GM21360 (cell line): ENCODE results near the gene C8B.
A peak's percentile ranks its signal among the peaks of the same experiment; 100 is the strongest.

Experiments used
- ATAC-seq: cut with Tn5 transposase; IDR thresholded peaks from one replicate; pipeline ENCODE4 v1.9.1; 2021; ENCODE audit warnings: mild to moderate bottlenecking, moderate library complexity; ENCODE audit not compliant: unreplicated experiment

Gene C8B

GRCh38 chr1:56933606-56934005 is 32.2 kb downstream of the C8B start:
- no peak for ATAC-seq

- ATAC-seq, result no peak
Observed at GRCh38 chr1:56933161-56933560, 32.7 kb downstream of the C8B start.

GRCh38 chr1:56931686-56932085 is 34.1 kb downstream of the C8B start:
- ATAC-seq, result no peak

GRCh38 chr1:56931211-56931610 is 34.6 kb downstream of the C8B start:
- no peak for ATAC-seq

- no peak for ATAC-seq
Observed at GRCh38 chr1:56929492-56929891, 36.3 kb downstream of the C8B start.

- no peak for ATAC-seq
Observed at GRCh38 chr1:56927986-56928385, 37.8 kb downstream of the C8B start.

- no peak for ATAC-seq
Observed at GRCh38 chr1:56927171-56927570, 38.6 kb downstream of the C8B start.

- no peak for ATAC-seq
Observed at GRCh38 chr1:56925193-56925592, 40.6 kb downstream of the C8B start.

GRCh38 chr1:56924116-56924515 is 41.7 kb downstream of the C8B start:
- no peak for ATAC-seq

GRCh38 chr1:56923201-56923600 is 42.6 kb downstream of the C8B start:
- ATAC-seq, result no peak

- ATAC-seq, result no peak
Observed at GRCh38 chr1:56922507-56922906, 43.3 kb downstream of the C8B start.

- peak; percentile 67 for ATAC-seq
Observed at GRCh38 chr1:56922070-56922469, 43.7 kb downstream of the C8B start.

GRCh38 chr1:56921479-56921878 is 44.3 kb downstream of the C8B start:
- ATAC-seq, result no peak

GRCh38 chr1:56920591-56921001 is 45.2 kb downstream of the C8B start:
- ATAC-seq, result no peak

- ATAC-seq, result no peak
Observed at GRCh38 chr1:56917356-56917755, 48.5 kb downstream of the C8B start.

GRCh38 chr1:56916630-56917029 is 49.2 kb downstream of the C8B start:
- ATAC-seq, result no peak

GRCh38 chr1:56915960-56916359 is 49.9 kb downstream of the C8B start:
- no peak for ATAC-seq

- no peak for ATAC-seq
Observed at GRCh38 chr1:56912325-56912724, 53.5 kb downstream of the C8B start.

GRCh38 chr1:56911098-56911938 is 54.5 kb downstream of the C8B start:
- no peak for ATAC-seq

GRCh38 chr1:56910441-56910985 is 55.3 kb downstream of the C8B start:
- ATAC-seq, result no peak

GRCh38 chr1:56908619-56909221 is 57.1 kb downstream of the C8B start:
- no peak for ATAC-seq

GRCh38 chr1:56905667-56906066 is 60.1 kb downstream of the C8B start:
- no peak for ATAC-seq
